HG03354 (cell line): ENCODE measurements around the gene DNAH6.

Experiments
- ATAC-seq: cut with Tn5 transposase; IDR thresholded peaks from one replicate; pipeline ENCODE4 v1.9.1; 2021; ENCODE audit warnings: mild to moderate bottlenecking; ENCODE audit not compliant: unreplicated experiment, poor library complexity, severe bottlenecking

DNAH6 gene

DNA sequence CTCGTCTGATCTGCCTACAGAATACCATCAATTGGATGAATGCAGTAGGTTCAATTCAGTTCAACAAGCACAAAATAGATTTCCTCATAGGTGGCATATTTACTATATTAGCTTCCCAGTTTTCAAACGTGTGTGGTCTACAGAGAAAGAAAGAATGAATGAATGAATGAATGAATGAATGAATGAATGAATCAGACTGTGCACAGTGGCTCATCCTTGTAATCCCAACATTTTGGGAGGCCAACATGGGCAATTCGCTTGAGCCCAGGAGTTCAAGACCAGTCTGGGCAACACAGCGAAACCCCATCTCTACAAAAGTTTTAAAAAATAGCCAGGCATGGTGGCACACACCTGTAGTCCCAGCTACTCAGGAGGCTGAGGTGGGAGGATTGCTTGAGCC, 269.7 kb downstream of the DNAH6 start:
- ATAC-seq, result no peak

DNA sequence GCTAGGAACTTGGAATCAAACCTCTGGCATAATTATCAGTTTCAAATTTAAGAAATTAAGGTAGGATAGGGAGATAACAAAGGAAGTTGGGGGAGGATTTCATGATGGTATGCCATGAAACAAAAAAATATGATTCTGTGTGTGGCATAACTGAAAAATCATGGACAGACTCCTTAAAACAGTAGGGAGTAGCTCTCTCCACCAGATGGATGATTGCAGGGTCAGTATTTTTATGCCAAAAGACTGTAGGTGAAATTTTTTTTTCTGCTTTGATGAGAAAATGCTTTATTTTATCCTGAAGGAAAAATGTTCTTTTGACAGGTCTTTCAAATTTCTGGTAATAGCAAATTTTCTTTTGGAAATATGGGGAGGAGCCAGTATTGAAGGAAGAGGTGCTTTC, 270.3 kb downstream of the DNAH6 start:
- no peak for ATAC-seq

DNA sequence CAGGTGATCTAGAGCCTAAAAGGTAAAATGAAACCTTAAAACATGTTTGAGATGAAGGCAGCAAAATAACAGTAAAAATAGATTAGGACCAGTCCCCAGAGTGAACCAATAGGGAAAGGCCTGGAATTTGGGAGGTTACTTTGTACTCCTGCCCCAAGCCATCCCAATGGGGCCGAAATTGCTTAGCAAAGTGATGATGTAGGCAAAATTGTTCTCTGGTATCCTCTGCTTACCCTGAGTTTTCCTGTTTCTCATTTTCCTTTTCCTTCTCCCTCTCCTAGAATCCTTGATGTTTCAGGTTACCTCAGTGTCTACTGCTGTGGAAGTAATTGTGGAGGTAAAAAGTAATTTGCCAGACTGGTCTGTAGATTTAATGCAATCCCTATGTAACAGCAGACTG, 271.7 kb downstream of the DNAH6 start:
- ATAC-seq, result no peak

DNA sequence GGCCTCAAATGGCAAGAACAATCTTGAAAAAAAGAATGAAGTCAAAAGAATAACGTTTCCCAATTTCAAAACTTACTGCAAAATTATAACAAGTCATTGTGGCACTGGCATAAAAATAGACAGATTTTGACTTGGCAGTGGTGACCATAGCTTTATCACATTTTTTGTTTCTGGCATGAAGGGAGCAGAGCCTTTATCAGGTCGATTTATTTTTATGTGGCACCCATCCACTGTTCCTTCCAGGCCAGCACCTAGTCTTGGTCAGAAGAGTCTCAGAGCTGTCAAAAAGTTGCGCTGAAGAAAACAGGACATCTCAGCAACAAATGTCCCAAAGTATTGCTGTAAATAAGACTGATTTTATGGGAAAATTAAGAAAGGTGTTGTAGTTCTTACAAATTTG, 272.2 kb downstream of the DNAH6 start:
- no peak for ATAC-seq

DNA sequence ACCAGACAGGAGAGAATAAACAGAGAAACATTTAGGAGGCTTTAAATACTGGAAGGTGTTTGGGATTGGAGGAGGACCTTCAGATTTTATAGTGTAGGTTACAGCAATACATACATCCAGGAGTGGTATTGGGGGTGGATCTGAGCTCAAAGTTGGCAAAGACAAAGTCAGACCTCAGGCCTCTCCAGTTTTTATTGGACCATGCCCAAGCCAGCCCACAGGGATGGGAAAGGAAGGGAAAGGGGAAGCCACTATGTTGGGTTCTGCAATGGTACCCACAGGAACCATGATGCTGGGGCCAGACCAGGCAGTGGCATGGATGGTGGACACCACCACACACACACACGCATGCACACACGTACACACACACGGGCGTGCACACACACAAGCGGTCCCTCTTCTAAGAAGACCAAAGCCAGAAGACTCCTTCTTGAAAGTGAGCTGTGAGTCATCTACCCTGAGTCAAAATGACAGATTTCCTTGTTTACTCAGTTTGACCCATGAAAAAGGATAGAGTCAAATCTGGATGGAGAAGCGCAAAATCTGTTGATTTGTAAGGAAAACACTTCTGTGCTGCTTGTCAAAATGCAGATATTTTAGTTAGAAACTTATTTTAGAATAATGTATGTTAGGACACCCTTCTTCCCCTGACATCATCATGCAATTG, 276.7 kb downstream of the DNAH6 start:
- ATAC-seq, result no peak

DNA sequence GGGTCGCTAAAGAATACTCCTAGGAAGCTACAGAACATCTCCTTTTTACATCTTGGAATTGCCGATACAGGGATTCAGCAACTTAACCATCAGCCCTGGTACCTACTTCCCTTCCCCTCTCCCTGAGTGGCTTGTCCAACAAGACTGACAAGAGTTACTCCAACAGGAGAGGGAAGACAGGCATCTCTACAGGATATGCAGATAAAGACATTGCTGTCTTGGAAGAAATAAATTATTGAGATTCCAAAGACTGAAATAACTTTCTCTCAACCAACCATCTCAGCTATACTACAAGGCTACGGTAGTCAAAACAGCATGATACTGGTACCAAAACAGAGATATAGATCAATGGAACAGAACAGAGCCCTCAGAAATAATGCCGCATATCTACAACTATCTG, 277.3 kb downstream of the DNAH6 start:
- ATAC-seq, result no peak

DNA sequence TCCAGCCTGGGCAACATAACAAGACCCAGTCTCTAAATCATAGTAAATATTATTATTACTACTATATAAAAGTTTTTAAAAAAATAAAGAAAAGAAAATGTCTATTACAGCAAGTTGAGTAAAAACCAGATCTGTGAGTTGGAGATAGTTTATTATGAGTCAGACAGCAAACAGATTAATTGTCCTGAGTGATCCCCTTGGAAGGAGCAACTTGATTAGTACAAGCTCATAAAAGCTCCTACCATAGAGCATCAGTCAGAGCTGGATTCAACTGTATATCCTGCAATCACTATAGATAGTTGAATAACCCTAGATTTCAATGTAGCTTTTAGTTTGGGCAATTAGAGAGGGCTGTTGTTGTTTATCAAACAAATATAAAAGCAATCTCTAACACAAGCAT, 280.5 kb downstream of the DNAH6 start:
- ATAC-seq, result no peak

DNA sequence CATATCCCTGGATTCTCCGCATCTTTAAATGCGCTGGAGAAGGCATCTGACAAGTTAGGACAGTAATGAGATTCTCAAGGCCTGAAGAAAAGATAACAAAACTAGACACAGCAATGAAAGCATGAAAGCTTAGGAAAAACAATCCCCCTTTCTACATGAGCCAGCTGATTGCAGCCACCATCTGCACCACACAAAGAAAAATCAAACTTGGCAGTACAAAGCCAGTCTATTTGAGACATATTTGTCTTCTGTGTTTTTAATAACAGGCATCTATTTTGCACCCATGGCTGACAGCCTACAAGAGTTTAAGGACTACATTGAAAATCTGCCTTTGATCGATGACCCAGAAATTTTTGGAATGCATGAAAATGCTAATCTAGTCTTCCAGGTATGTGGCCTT, 281.0 kb downstream of the DNAH6 start:
- no peak for ATAC-seq

DNA sequence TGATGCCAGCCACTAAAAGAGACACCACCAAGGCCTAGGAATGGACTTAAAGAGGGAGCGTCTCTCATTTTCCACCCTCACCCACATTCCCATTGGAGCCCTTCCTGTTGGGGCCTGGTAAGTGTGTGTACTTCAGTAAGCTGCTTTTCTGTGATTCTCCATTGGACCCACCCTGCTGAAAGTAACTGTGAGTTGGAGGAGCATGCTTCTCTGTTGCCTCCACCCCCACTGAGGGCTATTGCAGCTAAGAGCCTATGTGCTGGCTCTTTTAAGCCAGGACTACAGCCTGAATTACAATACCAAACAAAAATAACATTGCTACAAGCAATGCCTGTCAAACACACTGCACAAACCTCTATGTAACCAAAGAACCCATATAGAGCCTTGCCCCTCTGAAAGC, 283.5 kb downstream of the DNAH6 start:
- peak; percentile 26 for ATAC-seq

DNA sequence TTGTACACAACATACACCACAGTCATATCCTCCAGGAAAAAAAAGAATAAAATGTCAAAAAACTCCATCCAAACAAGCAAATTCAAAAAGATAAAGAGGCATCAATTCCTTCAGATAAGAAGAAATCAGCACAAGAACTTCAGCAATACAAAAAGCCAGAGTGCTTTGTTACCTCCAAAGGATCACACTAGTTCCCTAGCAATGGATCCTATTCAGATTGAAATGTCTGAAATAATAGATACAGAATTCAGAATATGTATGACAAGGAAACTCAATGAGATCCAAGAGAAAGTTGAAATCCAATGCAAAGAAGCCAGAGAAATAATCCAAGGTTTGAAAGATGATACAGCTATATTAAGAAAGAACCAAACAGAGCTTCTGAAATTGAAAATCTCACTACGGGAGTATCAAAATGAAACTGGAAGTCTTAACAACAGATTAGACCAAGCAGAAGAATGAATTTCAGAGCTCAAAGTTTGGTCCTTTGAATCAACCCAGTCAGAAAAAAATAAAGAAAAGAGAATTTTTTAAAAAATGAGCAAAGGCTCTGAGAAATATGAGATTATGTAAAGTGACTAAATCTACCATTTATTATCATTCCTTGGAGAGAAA, 284.0 kb downstream of the DNAH6 start:
- peak; percentile 85 for ATAC-seq

DNA sequence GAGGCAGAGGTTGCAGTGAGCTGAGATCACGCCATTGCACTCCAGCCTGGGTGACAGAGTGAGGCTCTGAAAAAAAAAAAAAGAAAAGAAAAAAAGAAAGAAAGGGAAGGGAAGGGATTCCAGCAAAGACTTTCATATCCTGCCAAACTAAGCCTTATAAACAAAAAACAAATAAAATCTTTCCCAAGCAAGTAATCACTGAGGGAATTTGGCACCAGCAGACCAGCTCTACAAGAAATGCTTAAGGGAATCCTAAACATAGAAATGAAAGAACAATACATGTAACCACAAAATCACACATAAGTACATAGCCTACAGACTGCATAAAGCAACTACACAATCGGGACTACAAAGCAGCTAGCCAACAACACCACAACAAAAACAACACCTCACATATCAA, 285.5 kb downstream of the DNAH6 start:
- ATAC-seq, result no peak

DNA sequence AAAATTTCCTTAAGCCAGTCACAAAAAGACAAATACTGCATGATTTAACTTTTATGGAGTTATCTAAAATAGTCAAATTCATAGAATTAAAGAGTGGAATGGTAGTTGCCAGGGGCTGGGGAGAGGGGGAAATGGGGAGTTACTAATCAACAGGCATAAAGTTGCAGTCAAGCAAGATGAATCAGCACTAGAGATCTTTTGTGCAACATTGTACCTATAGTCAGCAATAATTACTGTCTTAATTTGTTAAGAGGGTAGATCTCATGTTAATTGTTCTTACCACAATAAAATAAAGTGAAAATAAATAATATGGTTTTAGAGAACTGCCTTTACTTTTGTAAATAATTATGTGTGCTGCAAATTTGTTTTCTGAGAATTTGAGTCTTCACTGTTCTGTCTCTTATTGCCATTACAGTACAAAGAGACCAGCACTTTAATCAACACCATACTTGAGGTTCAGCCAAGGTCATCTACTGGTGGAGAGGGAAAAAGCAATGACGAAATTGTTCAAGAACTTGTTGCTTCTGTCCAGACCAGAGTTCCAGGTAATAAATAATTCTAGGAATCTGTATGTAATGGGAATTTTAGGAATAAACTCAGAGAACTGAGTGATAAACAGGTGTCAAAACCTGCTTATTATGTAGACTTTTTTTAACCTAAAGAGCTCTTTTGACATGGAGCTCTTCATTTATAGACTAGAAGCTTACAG, 289.1 kb downstream of the DNAH6 start:
- ATAC-seq, result no peak

DNA sequence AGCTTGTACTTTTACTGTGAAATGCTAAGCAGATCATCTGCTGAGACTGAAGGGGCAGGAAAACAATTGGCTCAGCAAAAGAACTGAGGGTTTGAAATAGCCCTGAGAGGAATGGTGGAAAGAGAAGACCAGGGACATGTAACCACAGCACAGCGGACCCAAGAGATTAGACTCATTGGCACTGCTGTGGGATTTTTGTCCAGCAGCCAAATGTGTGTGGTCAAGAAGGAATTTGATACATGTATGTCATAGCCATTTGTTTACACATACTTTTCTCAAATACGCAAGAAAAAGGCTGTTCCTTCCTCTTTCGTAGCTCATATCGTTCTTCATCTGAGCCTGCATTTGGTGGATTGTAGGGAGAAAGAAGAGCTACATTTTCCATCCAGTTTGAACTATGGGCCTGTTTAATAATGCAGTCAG, 290.8 kb downstream of the DNAH6 start:
- no peak for ATAC-seq

DNA sequence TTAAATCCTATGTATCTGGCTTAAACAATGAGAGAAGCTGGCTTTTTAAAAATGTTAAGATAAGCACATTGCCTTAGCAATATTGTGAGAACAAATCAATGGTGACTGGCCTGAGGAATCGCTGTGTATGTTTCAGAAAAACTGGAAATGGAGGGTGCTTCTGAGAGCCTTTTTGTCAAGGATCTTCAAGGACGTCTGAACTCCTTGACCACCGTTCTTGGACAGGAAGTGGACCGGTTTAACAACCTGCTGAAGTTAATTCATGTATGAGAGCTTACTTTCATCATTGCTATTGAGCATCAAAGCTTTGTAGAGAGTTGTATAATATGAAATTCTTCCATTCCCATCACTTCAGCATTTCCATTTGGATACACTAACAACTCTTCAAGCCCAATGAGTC, 292.0 kb downstream of the DNAH6 start:
- ATAC-seq, result no peak

DNA sequence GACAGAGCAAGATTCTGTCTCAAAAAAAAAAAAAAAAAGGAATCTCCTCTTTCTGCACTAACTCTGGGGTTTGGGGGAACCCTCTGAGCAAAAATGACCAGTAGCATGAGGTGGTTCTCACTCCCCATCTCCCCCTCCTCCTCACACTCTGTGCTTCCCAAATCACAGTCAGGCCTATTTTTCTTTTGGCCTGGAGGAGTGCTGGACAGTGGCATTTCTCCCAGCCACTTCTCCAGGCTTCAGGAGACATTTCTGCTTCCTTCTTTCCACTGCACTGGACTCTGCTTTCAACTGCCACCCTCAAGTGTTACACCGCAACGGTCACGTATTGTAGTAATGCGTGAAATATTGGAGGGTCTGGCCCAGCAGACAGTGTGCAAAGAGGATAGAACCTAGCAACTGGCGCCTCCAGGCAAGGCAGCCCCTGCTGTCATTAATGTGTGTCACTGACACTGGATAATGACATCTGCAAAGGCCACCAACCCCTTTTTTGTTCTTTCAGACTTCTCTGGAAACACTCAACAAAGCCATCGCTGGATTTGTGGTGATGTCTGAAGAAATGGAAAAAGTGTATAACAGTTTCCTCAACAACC, 295.6 kb downstream of the DNAH6 start:
- no peak for ATAC-seq

DNA sequence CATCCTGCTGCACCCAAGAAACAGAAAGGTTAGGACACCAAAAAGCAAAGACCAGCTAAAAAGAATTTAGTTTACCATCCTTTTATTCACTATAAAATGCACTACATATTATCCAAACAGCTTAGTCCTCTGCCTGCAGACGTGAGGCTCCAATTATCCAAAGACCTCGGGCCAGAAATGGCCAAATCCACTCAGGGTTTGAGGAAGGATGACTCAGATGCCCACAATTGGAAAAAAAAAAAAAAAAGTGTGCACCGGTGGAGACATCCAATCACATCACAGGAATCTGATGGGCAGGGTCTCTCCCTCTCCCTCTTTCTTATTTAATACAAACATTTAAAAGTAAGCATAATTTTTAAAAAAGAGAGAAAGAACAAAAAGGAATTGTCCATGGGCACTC, 298.8 kb downstream of the DNAH6 start:
- no peak for ATAC-seq

DNA sequence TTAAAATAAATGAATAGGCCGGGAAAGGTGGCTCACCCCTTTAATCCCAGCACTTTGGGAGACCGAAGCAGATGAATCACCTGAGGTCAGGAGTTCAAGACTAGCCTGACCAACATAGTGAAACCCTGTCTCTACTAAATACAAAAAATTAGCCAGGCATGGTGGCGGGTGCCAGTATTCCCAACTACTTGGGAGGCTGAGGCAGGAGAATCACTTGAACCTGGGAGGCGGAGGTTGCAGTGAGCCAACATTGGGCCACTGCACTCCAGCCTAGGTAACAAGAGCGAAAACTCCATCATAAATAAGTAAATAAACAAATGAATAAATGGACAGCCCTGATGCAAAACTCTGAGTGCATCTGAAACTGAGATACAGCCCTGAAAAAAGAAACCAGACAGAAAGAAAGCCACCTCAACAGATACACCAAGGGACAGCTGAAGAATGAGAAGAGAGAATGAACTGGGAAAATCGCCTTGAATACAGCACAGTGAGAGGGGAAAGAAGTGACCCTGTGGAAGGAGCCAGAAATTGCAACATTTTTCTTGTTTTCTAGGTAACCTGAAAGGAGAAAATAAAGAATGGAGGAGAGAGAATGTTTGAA, 300.2 kb downstream of the DNAH6 start:
- peak; percentile 73 for ATAC-seq

DNA sequence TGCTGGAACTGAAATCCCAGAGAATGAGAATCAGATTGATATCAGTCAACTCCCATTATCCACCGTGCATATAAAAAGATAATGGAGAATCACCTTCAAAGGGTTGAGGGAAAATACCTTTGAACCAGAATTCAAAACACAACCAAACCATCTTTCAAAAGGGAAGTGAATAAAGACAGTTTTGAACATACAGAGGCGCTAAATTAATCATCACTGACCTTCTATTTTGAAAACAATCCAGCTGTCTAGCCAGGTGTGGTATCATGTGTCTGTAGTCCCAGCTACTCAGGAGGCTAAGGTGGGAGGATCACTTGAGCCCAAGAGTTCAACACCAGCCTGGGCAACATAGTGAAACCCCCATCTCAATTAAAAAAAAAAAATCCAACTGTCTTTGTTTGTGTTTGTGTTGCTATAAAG, 300.9 kb downstream of the DNAH6 start:
- ATAC-seq, result peak; percentile 94

DNA sequence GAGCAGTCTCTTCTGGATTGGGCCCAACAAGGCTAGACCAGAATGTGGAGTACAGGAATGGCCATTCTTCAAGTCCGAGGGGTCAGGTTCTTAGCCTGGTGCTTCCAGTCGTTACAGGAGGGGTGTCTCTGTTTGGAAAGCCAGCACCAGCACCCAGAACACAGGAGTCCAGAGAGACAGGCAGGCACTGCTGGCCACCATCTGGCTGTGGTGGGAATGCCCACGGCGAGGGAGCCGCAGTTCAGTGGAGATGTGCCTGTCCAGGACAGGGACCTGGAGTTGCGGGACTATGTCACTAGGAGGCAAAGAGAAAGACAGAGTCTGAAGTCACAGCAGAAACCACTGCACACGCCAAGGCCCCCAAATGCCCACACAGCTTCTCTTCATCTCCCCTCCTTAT, 305.5 kb downstream of the DNAH6 start:
- no peak for ATAC-seq

DNA sequence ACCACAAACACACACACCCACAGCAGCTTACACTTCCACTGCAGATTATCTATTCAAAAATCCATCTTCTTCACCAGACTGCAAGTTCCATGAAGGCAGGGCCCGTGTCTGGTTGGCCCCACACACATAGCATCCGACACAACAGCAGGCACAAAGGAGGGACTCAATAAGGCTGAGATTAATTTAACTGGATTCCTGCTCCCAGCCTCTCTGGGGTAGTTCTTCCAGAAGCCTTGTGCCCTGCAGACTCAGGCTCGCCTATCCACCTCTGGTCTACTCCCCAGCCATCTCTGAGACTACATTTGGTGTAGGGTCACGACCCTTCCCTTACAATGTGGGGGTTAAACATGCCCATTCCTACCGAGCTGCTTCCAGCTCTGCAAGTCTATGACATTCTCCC, 306.9 kb downstream of the DNAH6 start:
- ATAC-seq, result no peak

DNA sequence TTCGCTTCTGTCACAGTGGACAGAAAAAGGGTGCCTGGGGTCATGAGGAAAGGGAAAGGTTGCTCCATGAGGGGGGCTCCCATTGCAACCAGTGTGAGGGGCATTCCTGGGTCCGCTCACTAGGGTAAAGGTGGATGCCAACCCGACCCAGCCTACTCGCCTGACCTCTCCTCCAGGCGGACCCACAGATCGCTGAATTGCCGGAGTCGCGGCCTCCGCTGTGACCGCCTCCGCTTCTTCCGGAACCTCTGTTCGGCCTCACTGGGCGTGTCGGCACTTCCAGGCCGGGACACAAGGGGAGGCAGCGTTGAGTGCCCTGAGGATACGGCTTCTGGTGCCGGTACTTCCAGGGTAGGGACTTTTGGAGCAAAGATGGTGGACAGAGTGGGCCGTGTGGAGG, 307.5 kb downstream of the DNAH6 start:
- ATAC-seq, result no peak
